SK-N-SH treated with all-trans-retinoic acid at 6 μM for 48 hours (cell line): ENCODE measurements around the gene GPX3.

Source experiments
- ESRRG ChIP-seq: fragments of 250-450 bp; sonication (Bioruptor Pico); IDR thresholded peaks from 2 replicates; pipeline ENCODE4 v1.6.1; 2021; ENCODE audit warnings: mild to moderate bottlenecking
- PPARA ChIP-seq: fragments of 250-450 bp; sonication (Bioruptor Pico); IDR thresholded peaks from 2 replicates; pipeline ENCODE4 v1.5.0; 2020; ENCODE audit warnings: mild to moderate bottlenecking, borderline replicate concordance
- ZFP3 ChIP-seq: fragments of 250-450 bp; sonication (Bioruptor Pico); IDR thresholded peaks from 2 replicates; pipeline ENCODE4 v1.5.0; 2020; ENCODE audit warnings: mild to moderate bottlenecking, moderate library complexity
- ZFP30 ChIP-seq: fragments of 450-650 bp; formaldehyde crosslinking; IDR thresholded peaks from 2 replicates; pipeline ENCODE4 v1.5.0; 2022; ENCODE audit warnings: mild to moderate bottlenecking, moderate library complexity
- TF ChIP-seq, protein P1 (sequence below): fragments of 250-450 bp; sonication (Bioruptor Pico); IDR thresholded peaks from 2 replicates; pipeline ENCODE4 v1.5.1; 2020; ENCODE audit warnings: low read depth, mild to moderate bottlenecking, moderate library complexity

DNA sequence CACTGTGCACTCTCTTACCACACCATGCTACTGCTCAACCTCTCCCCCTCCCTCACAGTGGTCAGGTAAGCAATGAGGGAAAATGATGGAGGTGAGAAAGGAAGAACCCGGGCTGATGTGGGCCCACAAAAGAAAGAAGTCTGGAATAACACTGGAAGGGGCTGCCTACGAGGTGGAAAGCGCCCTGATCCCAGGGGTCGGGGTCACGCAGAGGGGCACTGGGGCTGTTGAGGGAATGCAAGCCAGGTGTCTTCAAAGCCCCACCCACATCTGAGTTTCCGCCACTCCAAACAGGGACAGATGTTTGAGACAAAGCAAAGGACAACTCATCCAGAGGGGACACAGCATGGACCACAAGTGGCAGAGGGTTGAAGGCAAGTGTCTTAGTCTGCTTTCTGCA is 56.2 kb downstream of the GPX3 start:
- TF ChIP-seq ZFP3 (CRISPR knock-in tag), result no peak
- TF ChIP-seq ZFP30, result no peak
- TF ChIP-seq ESRRG (CRISPR knock-in tag), result no peak
- no peak for TF ChIP-seq PPARA (CRISPR knock-in tag)
- TF ChIP-seq, protein P1, sequence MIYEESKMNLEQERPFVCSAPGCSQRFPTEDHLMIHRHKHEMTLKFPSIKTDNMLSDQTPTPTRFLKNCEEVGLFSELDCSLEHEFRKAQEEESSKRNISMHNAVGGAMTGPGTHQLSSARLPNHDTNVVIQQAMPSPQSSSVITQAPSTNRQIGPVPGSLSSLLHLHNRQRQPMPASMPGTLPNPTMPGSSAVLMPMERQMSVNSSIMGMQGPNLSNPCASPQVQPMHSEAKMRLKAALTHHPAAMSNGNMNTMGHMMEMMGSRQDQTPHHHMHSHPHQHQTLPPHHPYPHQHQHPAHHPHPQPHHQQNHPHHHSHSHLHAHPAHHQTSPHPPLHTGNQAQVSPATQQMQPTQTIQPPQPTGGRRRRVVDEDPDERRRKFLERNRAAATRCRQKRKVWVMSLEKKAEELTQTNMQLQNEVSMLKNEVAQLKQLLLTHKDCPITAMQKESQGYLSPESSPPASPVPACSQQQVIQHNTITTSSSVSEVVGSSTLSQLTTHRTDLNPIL, result no peak
